GM11168 (cell line): ENCODE data around the gene ABI3BP.

Source experiments
- in situ Hi-C: fragments of 300-500 bp; cut with MboI; formaldehyde crosslinking; loops from one replicate; pipeline ENCODE4 v1.12.0; 2022; ENCODE audit warnings: low sequenced_read_pairs; ENCODE audit not compliant: unreplicated experiment

Gene ABI3BP

GRCh38 chr3:100708989-100709841 is 284.0 kb downstream of the ABI3BP start, which contains the start of gene TFG:
TFG (plus strand) TSS chr3:100709494; CDS start chr3:100713686, 4,192 bp downstream.
- in situ Hi-C loops, result no loop called here

- in situ Hi-C loops, result no loop called here
These were observed 284.6 kb downstream of the ABI3BP start for GRCh38 chr3:100708644-100708988.

DNA sequence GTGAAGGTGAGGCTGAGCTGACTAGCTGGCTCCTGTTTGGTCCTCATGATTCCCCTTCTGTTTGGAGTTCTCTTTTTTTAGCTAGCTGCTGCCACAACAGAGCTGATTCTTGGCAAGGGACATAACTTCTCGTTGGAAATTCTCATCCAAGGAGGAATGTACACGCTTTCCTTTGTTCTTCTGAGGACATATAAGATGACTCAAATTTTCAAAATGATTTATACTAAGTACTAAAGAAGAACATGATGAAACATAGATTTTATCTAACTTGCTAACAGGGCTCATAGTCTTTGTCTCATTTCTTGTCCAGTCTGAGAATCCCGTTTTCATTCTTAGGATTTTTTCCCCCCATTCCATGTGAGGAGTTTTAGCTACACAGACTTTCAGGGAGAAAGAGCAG is 286.9 kb downstream of the ABI3BP start:
- in situ Hi-C loops, result no loop called here

DNA sequence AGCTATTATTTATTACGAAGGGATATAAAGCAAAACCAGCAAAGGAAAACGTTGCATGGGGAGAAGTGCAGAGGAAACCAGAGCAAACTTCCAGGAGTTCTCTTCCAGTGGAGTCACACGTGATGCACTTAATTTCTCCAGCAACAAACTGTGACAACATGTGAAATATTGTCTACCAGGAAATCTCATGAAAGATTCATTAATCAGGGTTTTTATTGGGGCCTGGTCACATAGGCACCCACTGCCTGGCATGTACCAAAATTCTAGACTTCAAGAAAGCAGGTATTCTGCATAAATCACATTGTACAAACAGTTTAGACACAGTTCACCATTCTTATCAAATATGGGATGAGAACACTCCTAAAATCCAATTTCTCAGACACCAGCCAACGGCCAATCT is 289.4 kb downstream of the ABI3BP start:
- in situ Hi-C loops, result no loop called here

DNA sequence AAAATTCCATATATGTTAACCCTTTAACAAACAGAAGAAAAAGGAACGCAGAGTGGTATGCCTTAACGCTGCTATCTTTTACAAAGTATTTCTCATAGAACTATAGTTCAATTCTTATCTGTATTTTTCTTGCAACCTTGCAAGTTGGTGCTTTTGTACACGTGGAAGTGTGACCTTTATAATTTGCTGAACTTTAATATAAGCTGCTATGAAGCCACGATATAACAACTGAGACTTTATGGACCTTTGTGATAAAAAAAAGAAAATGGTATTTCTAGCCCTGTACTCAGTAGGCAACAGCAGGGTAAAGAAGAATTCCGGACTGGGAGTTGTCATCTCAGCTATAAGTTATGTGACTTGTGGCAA is 290.3 kb downstream of the ABI3BP start:
- in situ Hi-C loops, result no loop called here

- in situ Hi-C loops, result no loop called here
These were observed 290.9 kb downstream of the ABI3BP start for GRCh38 chr3:100702082-100702979.

GRCh38 chr3:100700708-100701107 is 292.5 kb downstream of the ABI3BP start:
- in situ Hi-C loops, result no loop called here
